Calu3 (cell line): ENCODE results near the gene PRRC2C. TPM values are rescaled to one million over a fixed set of nuclear protein-coding genes. Genes with fewer than 3 reads are reported as not detected.
"Not testable (repeated sequence)": the region's sequence is repeated elsewhere in the genome, so short reads cannot be mapped to it uniquely, and the experiment has no call there.

Source experiments
- BruUV-seq: library from RNA; stranded (reverse); fragments of 400-500 nt; replicated peaks from 2 replicates; lab custom pipeline; 2021; lab: Mats Ljungman, UMichigan
- CTCF ChIA-PET: fragments of 300-600 bp; sonication (Branson Sonifier 250); formaldehyde crosslinking; loops from one replicate; lab custom pipeline; 2022; ENCODE audit warnings: antibody characterized with exemption; lab: Charles Lee
- DNase-seq: peaks from one replicate; pipeline ENCODE4 v3.0.0; 2022
- H3K27ac Mint-ChIP-seq: one replicate; pipeline ENCODE4 v1.8.0; 2022; ENCODE audit warnings: mixed read lengths; ENCODE audit not compliant: unreplicated experiment
- H3K27me3 Mint-ChIP-seq: one replicate; pipeline ENCODE4 v1.8.0; 2022; ENCODE audit warnings: mixed read lengths; ENCODE audit not compliant: unreplicated experiment
- H3K36me3 Mint-ChIP-seq: one replicate; pipeline ENCODE4 v1.8.0; 2022; ENCODE audit warnings: mild to moderate bottlenecking, moderate library complexity, mixed read lengths; ENCODE audit not compliant: insufficient read depth, unreplicated experiment
- H3K4me1 Mint-ChIP-seq: one replicate; pipeline ENCODE4 v1.8.0; 2022; ENCODE audit warnings: mild to moderate bottlenecking, low read depth, mixed read lengths; ENCODE audit not compliant: unreplicated experiment
- H3K4me3 Mint-ChIP-seq: one replicate; pipeline ENCODE4 v1.8.0; 2022; ENCODE audit warnings: mild to moderate bottlenecking, low read depth, moderate library complexity, mixed read lengths; ENCODE audit not compliant: unreplicated experiment
- H3K9me3 Mint-ChIP-seq: one replicate; pipeline ENCODE4 v1.8.0; 2022; ENCODE audit warnings: low read depth, mixed read lengths; ENCODE audit not compliant: unreplicated experiment
- intact Hi-C: fragments of 100-400 bp; cut with micrococcal nuclease; formaldehyde crosslinking; loops from one replicate; pipeline ENCODE4 v1.10.0; 2022; ENCODE audit not compliant: unreplicated experiment
- total RNA-seq: library from RNA; stranded (reverse); gene quantifications from 2 replicates; pipeline ENCODE4 v1.2.3, GENCODE V29; 2022
- TF ChIP-seq, protein P1 (sequence below): fragments of 200-600 bp; IDR thresholded peaks from one replicate; pipeline ENCODE4 v1.8.0; 2022; ENCODE audit warnings: antibody characterized with exemption; ENCODE audit not compliant: unreplicated experiment

Gene PRRC2C
- total RNA-seq, 1 experiment from 2014 or later, result 238 TPM

DNA sequence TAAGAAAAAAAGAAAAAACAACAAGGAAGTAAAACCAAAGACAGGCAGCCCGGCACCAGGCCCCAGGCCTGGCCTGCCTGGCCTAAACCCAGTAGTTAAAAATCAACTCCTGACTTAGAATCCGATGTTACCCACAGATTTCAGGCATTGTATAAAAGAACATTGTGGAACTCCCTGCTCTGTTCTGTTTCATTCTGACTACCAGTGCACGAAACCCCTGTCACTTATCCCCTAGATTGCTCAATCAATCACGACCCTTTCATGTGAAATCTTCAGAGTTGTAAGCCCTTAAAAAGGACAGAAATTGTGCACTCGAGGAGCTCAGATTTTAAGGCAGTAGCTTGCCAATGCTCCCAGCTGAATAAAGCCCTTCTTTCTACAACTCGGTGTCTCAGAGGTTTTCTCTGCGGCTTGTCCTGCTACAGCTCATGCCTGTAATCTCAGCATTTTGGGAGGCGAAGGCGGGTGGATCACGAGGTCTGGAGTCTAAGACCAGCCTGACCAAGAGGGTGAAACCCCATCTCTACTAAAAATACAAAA lies 121.1 kb downstream of the PRRC2C start:
- CTCF ChIA-PET, result no interaction called here
- Mint-ChIP-seq H3K36me3 (no peaks in the 10 kb centered on the region), H3K4me1 (no peaks in the 10 kb centered on the region), H3K27me3 (no peaks in the 10 kb centered on the region), H3K4me3 (no peak overlapping the region), H3K27ac (no peak overlapping the region), H3K9me3 (no peaks in the 10 kb centered on the region)
- no peak for DNase-seq
- TF ChIP-seq, protein P1, sequence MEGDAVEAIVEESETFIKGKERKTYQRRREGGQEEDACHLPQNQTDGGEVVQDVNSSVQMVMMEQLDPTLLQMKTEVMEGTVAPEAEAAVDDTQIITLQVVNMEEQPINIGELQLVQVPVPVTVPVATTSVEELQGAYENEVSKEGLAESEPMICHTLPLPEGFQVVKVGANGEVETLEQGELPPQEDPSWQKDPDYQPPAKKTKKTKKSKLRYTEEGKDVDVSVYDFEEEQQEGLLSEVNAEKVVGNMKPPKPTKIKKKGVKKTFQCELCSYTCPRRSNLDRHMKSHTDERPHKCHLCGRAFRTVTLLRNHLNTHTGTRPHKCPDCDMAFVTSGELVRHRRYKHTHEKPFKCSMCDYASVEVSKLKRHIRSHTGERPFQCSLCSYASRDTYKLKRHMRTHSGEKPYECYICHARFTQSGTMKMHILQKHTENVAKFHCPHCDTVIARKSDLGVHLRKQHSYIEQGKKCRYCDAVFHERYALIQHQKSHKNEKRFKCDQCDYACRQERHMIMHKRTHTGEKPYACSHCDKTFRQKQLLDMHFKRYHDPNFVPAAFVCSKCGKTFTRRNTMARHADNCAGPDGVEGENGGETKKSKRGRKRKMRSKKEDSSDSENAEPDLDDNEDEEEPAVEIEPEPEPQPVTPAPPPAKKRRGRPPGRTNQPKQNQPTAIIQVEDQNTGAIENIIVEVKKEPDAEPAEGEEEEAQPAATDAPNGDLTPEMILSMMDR, result no peak
- BruUV-seq, result no TSS peak
- intact Hi-C loops, result no loop called here

DNA sequence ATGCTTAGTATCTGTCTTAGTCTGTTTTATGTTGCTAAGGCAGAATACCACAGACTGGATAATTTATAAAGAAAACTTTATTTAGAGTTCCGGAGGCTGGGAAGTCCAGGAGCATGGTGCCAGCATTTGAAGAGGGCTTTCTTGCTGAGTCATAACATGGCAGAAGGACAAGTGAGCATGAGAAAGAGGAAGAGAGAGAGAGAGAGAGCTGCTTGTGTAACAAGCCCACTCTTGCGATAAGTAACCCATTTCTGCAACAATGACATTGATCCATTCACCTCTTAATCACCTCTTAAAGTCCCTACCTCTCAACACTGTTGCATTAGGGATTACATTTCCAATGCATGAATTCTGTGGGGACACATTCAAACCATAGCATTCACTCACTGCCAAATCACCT lies 125.1 kb downstream of the PRRC2C start:
- no TSS peak for BruUV-seq
- Mint-ChIP-seq H3K4me3 (no peak overlapping the region), H3K4me1 (peaks cover 10% of the 10 kb centered on the region), H3K9me3 (no peaks in the 10 kb centered on the region), H3K27ac (no peak overlapping the region), H3K27me3 (no peaks in the 10 kb centered on the region), H3K36me3 (no peaks in the 10 kb centered on the region)
- intact Hi-C loops, result no loop called here
- CTCF ChIA-PET, result interaction anchor here (1.6 kb wide), 1 partner anchor 34 kb away, joined by 5 read pairs; no protein-coding TSS in a partner anchor
- DNase-seq, result no peak
- TF ChIP-seq, protein P1, result no peak

GRCh38 chr1:171611306-171611705 lies 126.0 kb downstream of the PRRC2C start:
- CTCF ChIA-PET, result no interaction called here
- BruUV-seq, result no TSS peak
- intact Hi-C loops, result no loop called here

GRCh38 chr1:171613282-171613681 lies 128.0 kb downstream of the PRRC2C start:
- H3K4me1 Mint-ChIP-seq, result peaks cover 11% of the 10 kb centered on the region
- DNase-seq, result no peak
- H3K27me3 Mint-ChIP-seq, result peaks cover 19% of the 10 kb centered on the region
- H3K9me3 Mint-ChIP-seq, result no peaks in the 10 kb centered on the region
- TF ChIP-seq, protein P1, result no peak
- no peaks in the 10 kb centered on the region for H3K36me3 Mint-ChIP-seq
- CTCF ChIA-PET, result interaction anchor here (0.7 kb wide), 1 partner anchor 424 kb away, joined by 3 read pairs; no protein-coding TSS in a partner anchor
- no TSS peak for BruUV-seq
- intact Hi-C loops, result no loop called here
- H3K27ac Mint-ChIP-seq, result no peak overlapping the region
- H3K4me3 Mint-ChIP-seq, result no peak overlapping the region

More at GRCh38 chr1:171611306-171611705, 126.0 kb downstream of the PRRC2C start:
- no peaks in the 10 kb centered on the region for H3K9me3 Mint-ChIP-seq
- H3K27me3 Mint-ChIP-seq, result peaks cover under 1% of the 10 kb centered on the region
- H3K4me3 Mint-ChIP-seq, result no peak overlapping the region
- H3K36me3 Mint-ChIP-seq, result no peaks in the 10 kb centered on the region
- no peak overlapping the region for H3K27ac Mint-ChIP-seq
- TF ChIP-seq, protein P1, result no peak
- no peak for DNase-seq
- peaks cover 11% of the 10 kb centered on the region for H3K4me1 Mint-ChIP-seq

- H3K9me3 Mint-ChIP-seq, DNase-seq, H3K27ac Mint-ChIP-seq, H3K4me3 Mint-ChIP-seq, BruUV-seq, intact Hi-C loops, H3K36me3 Mint-ChIP-seq, CTCF ChIA-PET: not testable (repeated sequence)
- Mint-ChIP-seq H3K4me1 (peaks cover 11% of the 10 kb centered on the region), H3K27me3 (peaks cover 19% of the 10 kb centered on the region)
Measured at GRCh38 chr1:171615122-171615906, 130.0 kb downstream of the PRRC2C start.
